Ovary (tissue), 9 donors: ENCODE results near the gene RPGRIP1L. TPM values are rescaled to one million over a fixed set of nuclear protein-coding genes. Genes with fewer than 3 reads are reported as not detected.
A peak's percentile ranks its signal among the peaks of the same experiment; 100 is the strongest.

Experiments
- DNase-seq, 5 donors: peaks; one replicate each; pipeline ENCODE4 v3.0.0-alpha.2; 2019 to 2020
- H3K27ac ChIP-seq, 2 donors: fragments of 200-600 bp; one replicate each; pipeline versions ENCODE4 v1.5.1 to v1.8.0; 2019 to 2022
- H3K27me3 ChIP-seq: fragments of 200-600 bp; one replicate; pipeline ENCODE4 v1.8.0; 2022
- H3K36me3 ChIP-seq: fragments of 200-600 bp; sonication (generic); one replicate; pipeline ENCODE4 v1.5.1; 2019
- H3K4me1 ChIP-seq: one replicate; pipeline ENCODE4 v1.8.1; 2013; ENCODE audit warnings: mild to moderate bottlenecking, moderate library complexity; ENCODE audit not compliant: insufficient read depth
- H3K4me3 ChIP-seq: fragments of 200-600 bp; sonication (generic); one replicate; pipeline ENCODE4 v1.5.1; 2017
- H3K9me3 ChIP-seq, 2 donors: fragments of 200-600 bp in 1 of 2; sonication (generic) in 1 of 2; one replicate each; pipeline versions ENCODE4 v1.5.1 to v1.8.1; 2013 to 2019; ENCODE audit warnings: mild to moderate bottlenecking in 1 of 2, moderate library complexity in 1 of 2
- CTCF ChIP-seq, 3 donors: fragments of 450-650 bp in 2 of 3; fragments of 200-600 bp in 1 of 3; IDR thresholded peaks; one replicate each; pipeline versions ENCODE4 v1.5.1 to v1.8.0; 2016 to 2022; ENCODE audit warnings: antibody characterized with exemption in 3 of 3, mild to moderate bottlenecking in 1 of 3
- EP300 ChIP-seq: sonication (generic); formaldehyde crosslinking; IDR thresholded peaks from one replicate; pipeline ENCODE4 v1.6.1; 2017; ENCODE audit warnings: antibody characterized with exemption
- POLR2A ChIP-seq: fragments of 450-650 bp; IDR thresholded peaks from one replicate; pipeline ENCODE4 v1.6.1; 2017; ENCODE audit warnings: antibody characterized with exemption, mild to moderate bottlenecking, moderate library complexity
- WGBS, 3 donors: extraction: QIAGEN DNeasy Blood & Tissue Kit in 1 of 3; methylation state at CpG; one replicate each; pipeline versions ENCODE4 v1.1.5 to v1.1.7; 2013 to 2017; 5-methylcytosine and 5-hydroxymethylcytosine counted together
- intact Hi-C, 4 donors: fragments of 100-400 bp; cut with DNase I; formaldehyde crosslinking; loops; one replicate each; pipeline versions ENCODE4 v1.11.0 to v1.15.1; 2022 to 2023
- polyA plus RNA-seq, 2 donors: library from polyadenylated mRNA; stranded (reverse); fragments of 200-250 nt in 1 of 2; fragments of 350-450 nt in 1 of 2; fragmentation: Illumina TruSeq in 1 of 2; extraction: RNeasy Lipid Tissue Mini Kit (QIAGEN cat#74804) in 1 of 2; gene quantifications; one replicate each; pipeline ENCODE4 v1.2.3, GENCODE V29; 2013 to 2014
- total RNA-seq, 7 donors: library from RNA; depleted of rRNA in 2 of 7; stranded (reverse); fragments of >200 nt in 2 of 7; fragmentation: NEBNext Ultra II Directional in 3 of 7; extraction: Animal tissue kit (Norgen Biotek cat#: 25700) in 3 of 7; gene quantifications; one replicate each; pipeline versions ENCODE4 v1.1.0 to v1.2.4, GENCODE V29; 2016 to 2023
- donor health status: DM: no; HTN: no; CAD: no; lungs with moderate emphysema.
- donor health status: DM: no; HTN: no; CAD: no.
- donor health status: Bipolar disorder and iron deficiency.
- donor health status: DM: yes; HTN: yes; CAD: no.
- donor health status: DM: no; HTN: no; CAD: no.
- donor health status: DM: yes; HTN: yes; CAD: no.

Gene RPGRIP1L
- total and polyA plus RNA-seq, 9 donors, result 1.7 to 12.1 (median 7.7) TPM

GRCh38 chr16:53717577-53717976, 13.9 kb upstream of the RPGRIP1L start:
- TF ChIP-seq CTCF (IDR thresholded peaks at IDR 0.05), result no peak
- no peak for TF ChIP-seq POLR2A
- TF ChIP-seq EP300, result no peak
- no peaks in the 10 kb centered on the region for H3K27me3 ChIP-seq
- H3K36me3 ChIP-seq, result no peaks in the 10 kb centered on the region
- no peak overlapping the region for H3K27ac ChIP-seq
- no peaks in the 10 kb centered on the region for H3K9me3 ChIP-seq
- no peak for DNase-seq
- no peak overlapping the region for H3K4me3 ChIP-seq
- peaks cover 2% of the 10 kb centered on the region for H3K4me1 ChIP-seq
- 76 to 84% (median 81%) methylated on average over 3 of the region's 3 CpGs for WGBS, 3 donors
- intact Hi-C loops, result no loop called here

GRCh38 chr16:53715023-53715384, 11.3 kb upstream of the RPGRIP1L start:
- no peaks in the 10 kb centered on the region for H3K27me3 ChIP-seq
- TF ChIP-seq POLR2A (no peak), EP300 (no peak), CTCF (IDR thresholded peaks at IDR 0.05) (no peak)
- no peaks in the 10 kb centered on the region for H3K9me3 ChIP-seq
- intact Hi-C loops, result no loop called here
- DNase-seq, result no peak
- peaks cover 2% of the 10 kb centered on the region for H3K4me1 ChIP-seq
- H3K4me3 ChIP-seq, result no peak overlapping the region
- WGBS, 3 donors, result 29 to 41% (median 39%) methylated on average over 2 of the region's 2 CpGs
- H3K36me3 ChIP-seq, result no peaks in the 10 kb centered on the region
- no peak overlapping the region for H3K27ac ChIP-seq

GRCh38 chr16:53714205-53715022, 10.8 kb upstream of the RPGRIP1L start:
- intact Hi-C loops, result no loop called here
- Histone ChIP-seq H3K27ac (no peak overlapping the region), H3K27me3 (no peaks in the 10 kb centered on the region), H3K9me3 (no peaks in the 10 kb centered on the region), H3K4me1 (peaks cover 2% of the 10 kb centered on the region), H3K36me3 (no peaks in the 10 kb centered on the region), H3K4me3 (no peak overlapping the region)
- DNase-seq, result peak in 1 of 5 donors; percentile 27
- TF ChIP-seq CTCF (IDR thresholded peaks at IDR 0.05), result no peak
- no peak for TF ChIP-seq EP300
- TF ChIP-seq POLR2A, result no peak
- WGBS, 3 donors, result 21 to 31% (median 29%) methylated on average over 7 of the region's 7 CpGs

- peaks cover 2% of the 10 kb centered on the region for H3K4me1 ChIP-seq
- no peak for DNase-seq
- TF ChIP-seq POLR2A, result no peak
- TF ChIP-seq CTCF (IDR thresholded peaks at IDR 0.05), result no peak
- no peak for TF ChIP-seq EP300
These were observed 9.9 kb upstream of the RPGRIP1L start for GRCh38 chr16:53713403-53714204.

More at GRCh38 chr16:53713403-53714204, 9.9 kb upstream of the RPGRIP1L start:
- Histone ChIP-seq H3K27ac (no peak overlapping the region), H3K9me3 (no peaks in the 10 kb centered on the region), H3K36me3 (no peaks in the 10 kb centered on the region), H3K27me3 (no peaks in the 10 kb centered on the region), H3K4me3 (no peak overlapping the region)
- intact Hi-C loops, result no loop called here
- WGBS, 3 donors, result 23 to 45% (median 29%) methylated on average over 3 of the region's 3 CpGs
